GM08714 (cell line): ENCODE results near the gene TMEM178A.

ENCODE experiments used
- H3K4me3 ChIP-seq: fragments of 200-500 bp; sonication (Bioruptor generic); 2 replicates; pipeline ENCODE4 v1.5.1; 2014; ENCODE audit warnings: mild to moderate bottlenecking, low read length, inconsistent platforms
- ZNF274 ChIP-seq: IDR thresholded peaks from 2 replicates; pipeline ENCODE4 v1.6.1; 2012; ENCODE audit warnings: mild to moderate bottlenecking, low read depth, low read length

Gene TMEM178A

DNA sequence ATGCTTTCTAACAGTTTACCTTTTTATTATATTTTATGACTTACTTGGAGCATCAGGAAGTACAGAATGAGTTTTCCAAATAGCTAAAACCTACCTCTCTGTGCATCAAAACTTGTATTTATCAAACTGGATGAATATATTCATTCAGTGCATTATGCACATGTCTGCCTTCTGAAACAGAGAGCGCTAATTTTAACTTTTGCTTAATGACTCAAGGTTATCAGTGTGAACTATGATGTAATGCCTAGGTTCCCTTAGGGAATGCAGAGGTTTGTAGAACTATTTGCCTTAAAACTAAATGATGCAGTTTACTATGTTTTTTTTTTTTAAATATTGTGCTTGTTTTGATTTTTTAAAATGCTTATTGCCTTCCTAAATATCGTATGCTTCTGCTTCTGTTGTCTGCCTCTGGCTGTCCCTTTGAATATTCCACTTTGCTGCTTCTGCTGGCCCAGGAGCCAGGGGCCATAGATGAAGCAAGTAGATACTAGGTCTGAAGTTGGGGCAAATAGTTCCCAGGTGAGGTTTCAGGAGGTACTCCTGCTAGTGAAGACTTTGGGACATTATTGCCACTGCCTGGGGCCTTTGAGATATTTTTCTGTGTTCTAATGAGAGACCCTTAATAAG lies 16.5 kb downstream of the TMEM178A start:
- TF ChIP-seq ZNF274, result no peak
- H3K4me3 ChIP-seq, result no peak overlapping the region

DNA sequence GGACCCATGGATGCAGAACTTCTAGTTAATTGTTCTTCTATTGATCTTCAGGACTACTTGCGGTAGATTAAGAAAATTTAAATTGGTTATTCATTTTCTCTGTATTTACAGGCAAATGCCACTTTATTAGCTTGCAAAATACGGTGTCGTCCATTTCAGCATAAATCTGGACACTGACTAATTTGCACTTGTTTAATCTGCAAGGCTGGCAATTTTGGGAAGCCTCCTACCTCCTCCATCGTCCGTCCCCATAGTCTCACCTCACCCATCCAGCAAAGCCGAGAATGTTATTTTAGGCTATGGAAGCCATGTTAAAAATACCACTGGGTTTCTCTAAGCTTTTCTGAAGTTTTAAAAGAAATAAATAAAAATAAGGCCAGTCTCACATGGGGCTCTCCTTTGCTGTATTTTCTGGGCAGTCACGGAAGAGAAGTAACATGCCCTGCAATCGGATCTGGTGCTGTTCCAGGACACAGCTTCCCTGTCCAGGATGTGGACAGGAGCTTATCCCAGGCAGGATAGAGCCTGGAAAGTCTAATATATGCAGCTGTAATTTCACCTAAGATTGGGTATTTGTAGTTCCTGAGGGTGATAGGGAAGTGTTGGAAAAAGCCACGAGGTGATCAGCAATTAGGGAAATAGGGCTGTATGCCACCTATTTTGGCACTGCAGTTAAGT lies 17.4 kb downstream of the TMEM178A start:
- no peak overlapping the region for H3K4me3 ChIP-seq
- no peak for TF ChIP-seq ZNF274

DNA sequence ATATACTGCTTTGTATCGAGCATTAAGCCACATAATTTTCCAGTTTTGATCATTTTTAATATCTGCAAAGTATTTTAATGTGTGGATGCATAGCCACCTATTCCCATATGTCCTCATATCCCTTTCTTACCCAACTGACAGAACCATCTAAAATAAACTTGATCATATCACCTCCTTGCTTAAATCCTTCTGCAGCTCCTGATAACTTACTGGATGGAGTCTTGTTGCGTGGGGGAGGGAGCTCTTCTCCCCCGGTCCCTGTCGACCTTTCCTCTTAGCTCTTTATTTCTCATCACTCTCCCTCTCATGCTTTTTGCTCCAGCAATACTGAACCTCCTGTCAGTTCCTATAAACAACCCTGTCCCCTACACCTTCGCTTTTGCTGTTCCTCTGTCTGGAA lies 18.7 kb downstream of the TMEM178A start:
- H3K4me3 ChIP-seq, result no peak overlapping the region
- no peak for TF ChIP-seq ZNF274

DNA sequence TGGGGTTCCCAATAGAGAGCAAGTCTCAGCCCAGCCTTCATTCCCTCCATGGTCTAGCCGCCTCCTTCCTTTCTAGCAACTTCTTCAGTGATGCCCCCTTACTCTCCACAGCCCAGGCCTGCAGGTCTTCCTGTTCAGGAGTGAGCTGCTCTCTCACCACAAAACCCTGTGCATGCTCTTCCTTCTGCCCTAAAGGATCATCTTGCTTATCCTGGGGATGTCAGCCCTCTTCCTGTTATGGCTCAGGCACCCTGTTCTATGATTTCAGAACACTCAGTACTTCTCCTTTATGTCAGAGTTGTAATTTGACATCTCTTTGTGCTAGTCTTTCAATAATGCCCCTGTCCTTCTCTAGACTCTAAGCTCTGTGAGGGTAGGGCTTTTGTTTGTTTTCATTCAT lies 19.4 kb downstream of the TMEM178A start:
- no peak for TF ChIP-seq ZNF274
- no peak overlapping the region for H3K4me3 ChIP-seq

DNA sequence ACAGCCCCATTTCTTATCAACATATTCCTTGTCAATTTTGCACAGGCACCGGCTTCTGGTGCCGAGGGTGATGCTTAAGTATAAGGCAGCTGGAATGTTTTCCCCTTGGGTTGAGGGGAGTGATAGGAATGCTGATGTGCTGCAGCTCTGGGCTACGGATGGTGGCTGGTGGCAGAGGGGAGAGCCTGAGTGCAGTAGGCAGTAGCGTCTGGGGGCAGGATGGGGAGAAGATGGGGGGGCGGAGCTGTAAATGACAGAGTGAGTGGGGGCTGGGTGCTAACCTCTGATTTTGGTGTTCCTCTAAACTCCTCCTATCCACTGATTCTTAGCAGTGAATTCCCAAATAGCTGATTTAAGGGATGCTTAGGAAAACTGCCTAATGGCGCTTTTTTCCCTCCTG lies 20.7 kb downstream of the TMEM178A start:
- H3K4me3 ChIP-seq, result no peak overlapping the region
- TF ChIP-seq ZNF274, result no peak

DNA sequence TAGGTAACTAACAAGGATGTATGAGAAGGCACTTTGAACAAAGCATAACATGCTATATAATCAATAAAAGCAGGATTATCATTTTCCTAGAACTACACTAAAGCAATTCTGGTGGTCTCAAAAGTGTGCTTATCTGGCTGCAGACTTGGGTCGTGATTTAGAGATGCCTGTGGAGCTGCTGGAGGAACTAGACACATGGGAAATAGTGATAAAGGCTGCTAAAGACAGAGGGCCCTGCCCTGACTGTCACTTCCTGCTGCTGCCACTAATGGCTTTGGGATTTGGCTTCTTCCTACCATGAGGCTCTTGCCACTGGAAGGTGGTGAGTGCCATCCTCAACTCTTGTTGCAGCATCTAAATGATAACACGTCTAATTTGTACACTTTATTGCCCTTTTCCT lies 22.5 kb downstream of the TMEM178A start:
- H3K4me3 ChIP-seq, result no peak overlapping the region
- no peak for TF ChIP-seq ZNF274

DNA sequence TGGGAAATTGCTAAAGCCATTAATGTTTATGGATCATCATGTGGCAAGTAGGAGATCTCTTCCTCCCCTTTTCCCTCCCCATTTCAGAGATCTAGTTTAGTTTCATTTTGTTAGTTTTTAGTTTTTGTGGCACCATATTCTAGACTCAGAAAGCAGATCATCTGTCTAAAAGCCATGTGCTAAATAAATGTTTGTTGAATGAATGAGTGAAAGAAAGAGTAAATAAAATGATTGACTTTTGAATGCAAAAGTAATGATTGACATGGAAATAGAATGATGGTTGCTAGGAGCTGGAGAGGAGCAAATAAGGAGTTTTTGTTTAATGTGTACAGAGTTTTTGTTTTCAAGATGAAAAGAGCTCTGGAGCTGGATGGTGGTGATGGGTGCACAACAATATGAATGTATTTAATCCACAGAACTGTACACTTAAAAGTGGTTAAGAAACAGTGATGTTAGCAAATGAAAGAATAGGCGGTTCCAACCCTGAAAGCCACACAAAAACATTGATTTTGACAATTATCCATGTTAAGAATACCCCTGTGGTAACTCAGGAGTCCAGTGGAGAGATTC lies 23.6 kb downstream of the TMEM178A start:
- TF ChIP-seq ZNF274, result no peak
- no peak overlapping the region for H3K4me3 ChIP-seq

DNA sequence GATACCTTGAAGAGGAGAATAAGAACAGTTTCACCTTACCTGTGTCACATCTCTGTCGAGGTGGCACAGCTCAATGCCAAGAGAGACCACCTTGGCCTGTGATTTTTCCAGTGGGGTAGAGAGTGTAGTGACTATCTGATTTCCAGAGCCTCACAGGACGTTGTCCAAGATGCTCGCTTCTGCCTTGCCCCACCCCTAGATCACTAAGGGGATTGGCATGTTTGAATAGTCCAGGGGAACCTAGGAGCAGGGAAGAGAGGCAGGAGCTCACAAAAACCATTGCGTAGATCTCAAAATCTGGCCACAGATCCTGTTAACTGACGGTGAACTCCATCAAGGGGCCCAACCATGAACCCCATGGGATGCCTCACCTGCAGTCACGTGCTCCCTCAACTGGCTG lies 24.2 kb downstream of the TMEM178A start:
- no peak for TF ChIP-seq ZNF274
- H3K4me3 ChIP-seq, result no peak overlapping the region

DNA sequence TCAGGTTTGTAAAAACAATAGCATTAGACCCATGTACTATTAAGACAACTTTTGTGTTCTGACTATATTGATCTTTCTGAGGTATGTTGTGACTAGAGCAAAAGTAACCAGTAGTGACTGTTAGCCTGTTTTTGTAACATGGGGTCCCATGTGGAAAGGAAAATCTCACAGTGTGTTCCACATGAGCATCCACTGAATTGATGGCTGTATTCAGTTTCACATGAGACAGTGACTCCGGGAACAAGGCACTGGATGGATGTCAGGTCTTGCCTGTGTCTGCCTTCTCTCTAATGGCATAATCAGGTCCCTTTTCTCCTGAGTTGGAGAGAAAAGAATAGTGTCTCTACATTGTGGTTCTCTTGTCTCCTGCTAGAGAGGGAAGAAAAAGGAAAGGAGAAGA lies 27.5 kb downstream of the TMEM178A start:
- H3K4me3 ChIP-seq, result no peak overlapping the region
- no peak for TF ChIP-seq ZNF274

DNA sequence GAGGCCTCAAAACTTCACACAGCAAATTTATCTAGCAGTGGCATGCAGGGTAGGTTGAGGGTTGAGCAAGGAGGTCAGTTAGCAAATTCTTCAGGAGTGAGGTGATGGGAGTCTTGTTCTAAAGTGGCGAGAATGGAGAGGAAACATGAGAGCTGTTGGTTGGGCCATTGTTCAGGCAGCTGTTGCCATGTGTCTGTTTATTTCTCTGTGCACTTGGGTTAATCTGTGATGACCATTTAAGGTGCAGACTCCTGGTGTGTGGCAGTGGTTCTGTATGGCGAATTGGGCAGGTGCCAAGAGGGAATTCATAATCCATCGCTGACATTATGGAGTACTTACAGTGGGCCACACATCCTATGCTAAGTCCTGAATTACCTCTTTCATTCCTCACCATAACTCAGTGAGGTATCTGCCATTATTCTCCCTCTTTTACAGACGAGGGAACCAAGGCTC lies 30.4 kb downstream of the TMEM178A start:
- H3K4me3 ChIP-seq, result no peak overlapping the region
- TF ChIP-seq ZNF274, result no peak

DNA sequence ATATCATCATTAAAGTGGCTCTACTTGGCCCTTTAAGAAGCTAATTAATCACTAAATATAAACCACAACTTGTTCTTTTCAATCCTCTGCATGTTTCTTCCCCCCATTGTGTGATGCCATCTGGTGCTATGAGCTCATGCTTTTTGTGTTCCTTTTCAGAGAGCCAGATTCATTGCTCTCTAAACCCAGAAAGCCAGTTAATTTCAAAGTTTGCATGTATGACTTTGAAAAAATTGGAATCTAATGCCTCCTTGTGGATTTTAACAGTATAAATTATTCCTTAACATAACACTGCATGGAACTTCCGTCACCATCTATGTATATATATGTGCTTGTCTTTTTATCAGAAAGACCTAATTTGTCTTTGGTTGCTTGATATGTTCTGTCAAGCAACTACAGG lies 31.1 kb downstream of the TMEM178A start:
- H3K4me3 ChIP-seq, result no peak overlapping the region
- TF ChIP-seq ZNF274, result no peak

DNA sequence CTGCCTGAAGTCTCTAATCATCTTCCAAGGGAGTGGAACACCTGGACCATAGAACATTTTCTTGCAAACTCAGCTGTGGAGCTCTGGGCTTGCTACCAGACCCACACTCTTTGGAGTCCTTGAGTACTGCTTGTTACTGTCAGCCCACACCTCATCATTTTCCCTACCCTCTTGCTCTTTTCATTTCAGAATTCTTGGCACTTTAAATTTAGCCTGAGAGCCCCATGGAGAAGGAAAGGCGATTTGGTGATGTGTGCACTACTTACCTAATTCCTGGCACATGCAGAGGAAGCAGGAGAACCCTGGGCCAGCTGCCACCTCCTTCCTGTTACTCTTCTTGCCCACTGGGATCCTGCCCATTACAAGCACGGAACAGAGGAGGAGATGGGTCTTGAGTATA lies 31.7 kb downstream of the TMEM178A start:
- no peak for TF ChIP-seq ZNF274
- no peak overlapping the region for H3K4me3 ChIP-seq

DNA sequence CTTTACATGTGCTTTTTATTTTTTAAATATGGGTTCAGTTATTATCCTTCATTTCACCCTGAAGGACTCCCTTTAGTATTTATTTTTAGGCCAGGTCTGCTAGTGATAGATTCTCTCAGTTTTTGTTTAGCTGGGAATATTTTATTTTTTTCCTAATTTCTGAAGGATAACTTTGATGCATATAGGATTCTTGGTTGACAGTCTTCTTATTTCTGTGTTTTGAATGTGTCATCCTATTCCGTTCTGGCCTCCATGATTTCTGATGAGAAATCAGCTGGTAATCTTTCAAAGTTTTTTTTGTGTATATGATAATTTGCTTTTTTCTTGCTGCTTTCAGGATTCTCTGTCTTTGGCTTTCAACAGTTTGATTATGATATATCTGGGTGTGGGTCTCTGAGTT lies 35.4 kb downstream of the TMEM178A start:
- H3K4me3 ChIP-seq, result no peak overlapping the region
- no peak for TF ChIP-seq ZNF274

DNA sequence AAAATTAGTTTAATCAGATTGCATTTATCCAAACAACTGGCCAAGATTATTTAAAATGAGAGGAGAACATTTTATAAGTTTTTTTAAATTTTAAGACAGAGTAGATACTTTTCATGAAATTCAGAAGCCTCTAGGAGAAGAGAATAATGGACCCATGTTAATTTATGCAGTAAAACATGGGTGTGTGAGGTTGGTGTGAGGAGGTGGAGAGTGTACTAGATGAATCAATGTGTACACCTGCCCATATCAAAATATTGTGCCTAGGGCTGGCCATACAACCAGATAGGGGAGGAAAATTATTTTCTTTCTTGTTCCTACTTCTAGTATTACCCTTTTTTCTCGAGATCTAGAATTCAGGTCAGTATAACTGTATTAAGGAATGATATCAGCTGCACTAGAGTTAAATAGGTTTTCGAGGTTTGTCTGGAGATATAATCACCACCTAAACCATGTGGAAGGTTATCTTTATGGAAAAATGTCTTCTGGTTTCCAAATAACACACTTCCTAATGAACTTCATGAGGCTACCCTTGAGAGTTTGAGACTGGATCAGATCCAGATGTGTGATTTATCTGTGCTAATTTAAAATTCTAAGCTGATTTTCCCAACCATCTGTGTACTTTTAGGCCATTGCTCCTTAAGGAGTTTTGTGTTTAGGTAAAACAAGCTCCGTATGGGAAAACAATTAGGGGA lies 37.6 kb downstream of the TMEM178A start:
- TF ChIP-seq ZNF274, result no peak
- H3K4me3 ChIP-seq, result no peak overlapping the region

DNA sequence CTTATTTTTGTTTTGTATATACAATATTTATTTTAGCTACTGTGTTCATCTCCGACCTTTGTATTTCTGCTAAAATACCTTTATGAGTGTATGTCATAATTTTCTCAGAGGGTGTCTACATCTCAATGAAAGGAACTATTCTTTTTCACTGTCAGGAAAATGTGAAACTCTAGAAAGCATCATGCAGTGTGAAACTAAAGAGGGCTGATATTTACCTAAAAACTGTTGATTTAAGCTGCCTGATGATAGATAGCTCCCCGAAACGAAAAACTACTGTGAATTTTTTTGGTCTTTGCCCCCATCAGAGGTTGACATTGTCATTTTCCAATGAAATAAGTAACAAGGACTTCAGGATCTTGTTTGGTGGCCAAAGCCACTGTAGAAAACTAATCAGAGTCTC lies 38.8 kb downstream of the TMEM178A start:
- no peak for TF ChIP-seq ZNF274
- no peak overlapping the region for H3K4me3 ChIP-seq
